Measurements from ENCODE around the gene SORCS3. TPM values are rescaled to one million over a fixed set of nuclear protein-coding genes. Genes with fewer than 3 reads are reported as not detected.

The SORCS3 gene
- total and polyA plus RNA-seq, 9 of the 15 experiments (the other 6 are each of a cell fraction or from before 2014, with no cell fraction given) = not detected

GRCh38 chr10:105278439-105278838 is 637.3 kb downstream of the SORCS3 start (continued):
- TF ChIP-seq KLF13 (tag; IDR thresholded peaks at IDR 0.05; ENCODE audit: borderline replicate concordance, low read depth) (no peak), ZNF274 (IDR thresholded peaks at IDR 0.05; ENCODE audit: borderline replicate concordance, low read depth, low read length) (no peak), TAF1 (IDR thresholded peaks at IDR 0.05; ENCODE audit: control insufficient read depth, extremely low read depth, insufficient read depth, low read length, severe bottlenecking) (no peak), ILK (tag; IDR thresholded peaks at IDR 0.05; ENCODE audit: borderline replicate concordance, low read depth) (no peak)

- no TSS peak for BruUV-seq (replicated peaks)
- POLR2A ChIA-PET = no interaction called here
- in situ Hi-C loops (cut with MboI) (no loop called here), intact Hi-C loops (cut with micrococcal nuclease) (no loop called here)
- no peaks in the 10 kb centered on the region for H3K36me3 ChIP-seq (ENCODE audit: control insufficient read depth, insufficient read depth, low read length)
- no peak for TF ChIP-seq CTBP1 (IDR thresholded peaks at IDR 0.05; ENCODE audit: borderline replicate concordance)
- TF ChIP-seq SIN3B (IDR thresholded peaks at IDR 0.05; ENCODE audit: low read depth) = no peak
- CTCF ChIA-PET (ENCODE audit: low intra/inter-chr PET ratio) = no interaction called here
- H2AFZ ChIP-seq (ENCODE audit: low read depth, low read length) = no peak overlapping the region
- no peaks in the 10 kb centered on the region for H3K9me3 ChIP-seq (replicated peaks; ENCODE audit: control insufficient read depth, insufficient read depth, low read depth, low read length)
- H3K4me2 ChIP-seq (ENCODE audit: insufficient read depth, low read length) = no peak overlapping the region
- no peak overlapping the region for H3K27ac ChIP-seq (ENCODE audit: extremely low read depth, low read depth, low read length)
- DNase-seq (ENCODE audit: extremely low read depth in 1 of 4, low spot score in 3 of 4) (no peak), FAIRE-seq (no peak), ATAC-seq (no peak)
- H3K4me1 ChIP-seq (replicated peaks in 1 of 2; ENCODE audit: control insufficient read depth in 2 of 2, insufficient read depth in 2 of 2, low read length in 2 of 2) = no peaks in the 10 kb centered on the region
- H3K79me2 ChIP-seq (ENCODE audit: control insufficient read depth, insufficient read depth, low read length) = no peaks in the 10 kb centered on the region
- H3K9me1 ChIP-seq (ENCODE audit: control insufficient read depth, insufficient read depth, low read length) = no peaks in the 10 kb centered on the region
- no peaks in the 10 kb centered on the region for H3K27me3 ChIP-seq (ENCODE audit: control insufficient read depth in 2 of 2, insufficient read depth in 2 of 2, low read length in 2 of 2)
- H3K9ac ChIP-seq (ENCODE audit: insufficient read depth in 1 of 2, low read depth in 2 of 2, low read length in 2 of 2) = no peak overlapping the region
- H4K20me1 ChIP-seq (replicated peaks; ENCODE audit: control insufficient read depth, insufficient read depth, low read length) = no peaks in the 10 kb centered on the region
- H3K4me3 ChIP-seq = no peak overlapping the region
Measured at GRCh38 chr10:105279101-105279500, 638.0 kb downstream of the SORCS3 start.

Measured in K562 (cell line).